ENCODE data around the gene PCBP3.

PCBP3 gene

GRCh38 chr21:45853703-45854342 lies 210.3 kb downstream of the PCBP3 start:
- TF ChIP-seq GATA2 (IDR thresholded peaks at IDR 0.05; ENCODE audit: low read depth, low read length) (no peak), GATA3 (IDR thresholded peaks at IDR 0.05; ENCODE audit: low read depth, low read length) (no peak)

GRCh38 chr21:45854690-45855247 lies 211.2 kb downstream of the PCBP3 start:
- TF ChIP-seq GATA3 (IDR thresholded peaks at IDR 0.05; ENCODE audit: low read depth, low read length) (no peak), GATA2 (IDR thresholded peaks at IDR 0.05; ENCODE audit: low read depth, low read length) (no peak)

GRCh38 chr21:45855248-45855811 lies 211.8 kb downstream of the PCBP3 start:
- TF ChIP-seq GATA3 (IDR thresholded peaks at IDR 0.05; ENCODE audit: low read depth, low read length) (no peak), GATA2 (IDR thresholded peaks at IDR 0.05; ENCODE audit: low read depth, low read length) (no peak)

- no peak for TF ChIP-seq GATA3 (IDR thresholded peaks at IDR 0.05; ENCODE audit: low read depth, low read length)
- TF ChIP-seq GATA2 (IDR thresholded peaks at IDR 0.05; ENCODE audit: low read depth, low read length) = no peak
These were observed 212.9 kb downstream of the PCBP3 start for GRCh38 chr21:45856442-45856841.

- TF ChIP-seq GATA3 (IDR thresholded peaks at IDR 0.05; ENCODE audit: low read depth, low read length) (no peak), GATA2 (IDR thresholded peaks at IDR 0.05; ENCODE audit: low read depth, low read length) (no peak)
These were observed 213.4 kb downstream of the PCBP3 start for GRCh38 chr21:45856906-45857305.

- TF ChIP-seq GATA2 (IDR thresholded peaks at IDR 0.05; ENCODE audit: low read depth, low read length) = no peak
- TF ChIP-seq GATA3 (IDR thresholded peaks at IDR 0.05; ENCODE audit: low read depth, low read length) = no peak
These were observed 214.2 kb downstream of the PCBP3 start for GRCh38 chr21:45857761-45858160.

- TF ChIP-seq GATA2 (IDR thresholded peaks at IDR 0.05; ENCODE audit: low read depth, low read length) (no peak), GATA3 (IDR thresholded peaks at IDR 0.05; ENCODE audit: low read depth, low read length) (no peak)
These were observed 214.7 kb downstream of the PCBP3 start for GRCh38 chr21:45858180-45858579.

- TF ChIP-seq GATA2 (IDR thresholded peaks at IDR 0.05; ENCODE audit: low read depth, low read length) (no peak), GATA3 (IDR thresholded peaks at IDR 0.05; ENCODE audit: low read depth, low read length) (no peak)
These were observed 215.7 kb downstream of the PCBP3 start for GRCh38 chr21:45859041-45859761.

- no peak for TF ChIP-seq GATA3 (IDR thresholded peaks at IDR 0.05; ENCODE audit: low read depth, low read length)
- no peak for TF ChIP-seq GATA2 (IDR thresholded peaks at IDR 0.05; ENCODE audit: low read depth, low read length)
These were observed 216.3 kb downstream of the PCBP3 start for GRCh38 chr21:45859762-45860357.

GRCh38 chr21:45860493-45861155 lies 217.1 kb downstream of the PCBP3 start:
- TF ChIP-seq GATA3 (IDR thresholded peaks at IDR 0.05; ENCODE audit: low read depth, low read length) (no peak), GATA2 (IDR thresholded peaks at IDR 0.05; ENCODE audit: low read depth, low read length) (no peak)

- no peak for TF ChIP-seq GATA2 (IDR thresholded peaks at IDR 0.05; ENCODE audit: low read depth, low read length)
- no peak for TF ChIP-seq GATA3 (IDR thresholded peaks at IDR 0.05; ENCODE audit: low read depth, low read length)
These were observed 217.8 kb downstream of the PCBP3 start for GRCh38 chr21:45861156-45861870.

- TF ChIP-seq GATA3 (IDR thresholded peaks at IDR 0.05; ENCODE audit: low read depth, low read length) (no peak), GATA2 (IDR thresholded peaks at IDR 0.05; ENCODE audit: low read depth, low read length) (no peak)
These were observed 219.2 kb downstream of the PCBP3 start for GRCh38 chr21:45862543-45863207.

- TF ChIP-seq GATA3 (IDR thresholded peaks at IDR 0.05; ENCODE audit: low read depth, low read length) = no peak
- no peak for TF ChIP-seq GATA2 (IDR thresholded peaks at IDR 0.05; ENCODE audit: low read depth, low read length)
These were observed 219.7 kb downstream of the PCBP3 start for GRCh38 chr21:45863267-45863666.
